Fibroblast of skin of left quadriceps (primary cell): ENCODE data around the gene ALG14.
A peak's percentile ranks its signal among the peaks of the same experiment; 100 is the strongest.
"Not testable (repeated sequence)": the region's sequence is repeated elsewhere in the genome, so short reads cannot be mapped to it uniquely, and the experiment has no call there.

Experiments used
- DNase-seq, 2 experiments: peaks; one replicate each; pipeline ENCODE4 v3.0.0-alpha.2; 2013; ENCODE audit warnings: low read depth in 2 of 2

The ALG14 gene

GRCh38 chr1:95088303-95088702 lies 15.6 kb upstream of the ALG14 start:
- DNase-seq = no peak

- DNase-seq = peak; percentile 90
These were observed 14.3 kb upstream of the ALG14 start for GRCh38 chr1:95086949-95087533.

GRCh38 chr1:95085376-95085775 lies 12.6 kb upstream of the ALG14 start:
- DNase-seq = no peak

GRCh38 chr1:95084317-95085176 lies 11.8 kb upstream of the ALG14 start:
- no peak for DNase-seq

- DNase-seq = no peak
These were observed 8.1 kb upstream of the ALG14 start for GRCh38 chr1:95080879-95081278.

- no peak for DNase-seq
These were observed 7.7 kb upstream of the ALG14 start for GRCh38 chr1:95080446-95080845.

- no peak for DNase-seq
These were observed 3.3 kb upstream of the ALG14 start for GRCh38 chr1:95076034-95076433.

- no peak for DNase-seq
These were observed 695 bp upstream of the ALG14 start for GRCh38 chr1:95073446-95073845.

- DNase-seq = no peak
These were observed 634 bp downstream of the ALG14 start for GRCh38 chr1:95072117-95072516.

GRCh38 chr1:95071539-95071938 lies 1.2 kb downstream of the ALG14 start:
- no peak for DNase-seq

- no peak for DNase-seq
These were observed 3.0 kb downstream of the ALG14 start for GRCh38 chr1:95069710-95070093.

- no peak for DNase-seq
These were observed 3.6 kb downstream of the ALG14 start for GRCh38 chr1:95068956-95069709.

GRCh38 chr1:95067568-95067967 lies 5.2 kb downstream of the ALG14 start:
- DNase-seq = no peak

- no peak for DNase-seq
These were observed 5.7 kb downstream of the ALG14 start for GRCh38 chr1:95067062-95067461.

- DNase-seq = no peak
These were observed 11.2 kb downstream of the ALG14 start for GRCh38 chr1:95061445-95062006.

GRCh38 chr1:95058974-95059373 lies 13.8 kb downstream of the ALG14 start:
- DNase-seq = no peak

GRCh38 chr1:95057351-95057750 lies 15.4 kb downstream of the ALG14 start:
- no peak for DNase-seq

- DNase-seq = no peak
These were observed 22.8 kb downstream of the ALG14 start for GRCh38 chr1:95049935-95050334.

- DNase-seq = no peak
These were observed 24.4 kb downstream of the ALG14 start for GRCh38 chr1:95048317-95048716.

- DNase-seq = not testable (repeated sequence)
These were observed 25.1 kb downstream of the ALG14 start for GRCh38 chr1:95047624-95048023.

- no peak for DNase-seq
These were observed 26.4 kb downstream of the ALG14 start for GRCh38 chr1:95046359-95046758.
